HL-60 (cell line): ENCODE results near the gene JARID2.

ENCODE experiments used
- DNase-seq, 2 experiments: peaks; one replicate each; pipeline ENCODE4 v3.0.0-alpha.2; 2010 to 2020; ENCODE audit warnings: low read depth in 1 of 2, low spot score in 1 of 2
- H3K27ac ChIP-seq: fragments of 250-450 bp; sonication (Bioruptor Pico); replicated peaks from 2 replicates; pipeline ENCODE4 v1.5.1; 2020; ENCODE audit warnings: mild to moderate bottlenecking, moderate library complexity
- H3K27me3 ChIP-seq: fragments of 250-450 bp; sonication (Bioruptor Pico); 2 replicates; pipeline ENCODE4 v1.5.1; 2021; ENCODE audit warnings: mild to moderate bottlenecking, moderate library complexity; ENCODE audit not compliant: insufficient read depth, poor library complexity, severe bottlenecking
- H3K4me3 ChIP-seq: replicated peaks from 2 replicates; pipeline ENCODE4 v1.5.1; 2011; ENCODE audit warnings: mild to moderate bottlenecking, control low read depth, low read length; ENCODE audit not compliant: insufficient read depth
- CTCF ChIP-seq: IDR thresholded peaks from one replicate; pipeline ENCODE4 v1.5.1; 2011; ENCODE audit warnings: low read length, control low read depth, inconsistent platforms; ENCODE audit not compliant: insufficient read depth
- GABPA ChIP-seq: IDR thresholded peaks from 2 replicates; pipeline ENCODE4 v1.6.1; 2012; ENCODE audit warnings: low read depth
- POLR2AphosphoS5 ChIP-seq: IDR thresholded peaks from 2 replicates; pipeline ENCODE4 v1.6.1; 2012; ENCODE audit warnings: low read depth
- REST ChIP-seq: IDR thresholded peaks from 2 replicates; pipeline ENCODE4 v1.6.1; 2012; ENCODE audit warnings: low read depth; ENCODE audit not compliant: insufficient replicate concordance
- SPI1 ChIP-seq: IDR thresholded peaks from 2 replicates; pipeline ENCODE4 v1.6.1; 2012; ENCODE audit warnings: low read depth, mild to moderate bottlenecking, borderline replicate concordance

The JARID2 gene

GRCh38 chr6:15265787-15266186 lies 19.9 kb downstream of the JARID2 start:
- H3K4me3 ChIP-seq: no peak overlapping the region; the same call in 1 of the 2 replicates

GRCh38 chr6:15266423-15266996 lies 20.6 kb downstream of the JARID2 start:
- H3K27ac ChIP-seq: peak overlapping the region; percentile 74
- no peak overlapping the region; the same call in 1 of the 2 replicates for H3K4me3 ChIP-seq
- H3K27me3 ChIP-seq: no peaks in the 10 kb centered on the region
- DNase-seq: peak; percentile 55 to 75
- TF ChIP-seq CTCF (no peak), GABPA (peak; percentile 59), SPI1 (peak; percentile 58; the same call in 1 of the 2 replicates), REST (no peak), POLR2AphosphoS5 (peak; percentile 36; the same call in 1 of the 2 replicates)

More at GRCh38 chr6:15265787-15266186, 19.9 kb downstream of the JARID2 start:
- H3K27me3 ChIP-seq: no peaks in the 10 kb centered on the region
- H3K27ac ChIP-seq: peak overlapping the region; percentile 74
- no peak for DNase-seq
- TF ChIP-seq SPI1 (no peak), POLR2AphosphoS5 (no peak), CTCF (no peak), GABPA (no peak), REST (no peak)

GRCh38 chr6:15267221-15267620 lies 21.4 kb downstream of the JARID2 start:
- TF ChIP-seq REST (no peak), GABPA (no peak), CTCF (no peak), POLR2AphosphoS5 (no peak), SPI1 (no peak)
- Histone ChIP-seq H3K27ac (peak overlapping the region; percentile 74), H3K27me3 (no peaks in the 10 kb centered on the region), H3K4me3 (no peak overlapping the region)
- no peak for DNase-seq
